BJ (cell line): ENCODE results near the gene RETREG1. TPM values are rescaled to one million over a fixed set of nuclear protein-coding genes. Genes with fewer than 3 reads are reported as not detected.

Source experiments
- CTCF ChIA-PET: fragments of 350-600 bp; formaldehyde crosslinking; extraction: SDS; loops from one replicate; lab custom pipeline; 2021; ENCODE audit warnings: antibody characterized with exemption, inconsistent platforms; lab: Yijun Ruan, JAX
- POLR2A ChIA-PET: fragments of 300-600 bp; sonication (Branson Sonifier 250); formaldehyde crosslinking; extraction: SDS; loops from one replicate; lab custom pipeline; 2021; ENCODE audit warnings: antibody characterized with exemption; lab: Charles Lee
- DNase-seq: peaks from one replicate; pipeline ENCODE4 v3.0.0-alpha.2; 2011; ENCODE audit warnings: low read depth
- H3K27me3 ChIP-seq: 2 replicates; pipeline ENCODE4 v1.6.0; 2011; ENCODE audit warnings: low read length; ENCODE audit not compliant: control insufficient read depth, insufficient read depth
- H3K36me3 ChIP-seq: 2 replicates; pipeline ENCODE4 v1.5.1; 2011; ENCODE audit warnings: low read length; ENCODE audit not compliant: control insufficient read depth, insufficient read depth
- H3K4me3 ChIP-seq: 2 replicates; pipeline ENCODE4 v1.5.1; 2011; ENCODE audit warnings: low read depth, mild to moderate bottlenecking, control low read depth, low read length
- polyA plus RNA-seq: library from polyadenylated mRNA; depleted of rRNA; stranded (reverse); fragments of >200 nt; gene quantifications from 2 replicates; pipeline ENCODE4 v1.2.3, GENCODE V29; 2011
- TF ChIP-seq, protein P1 (sequence below): IDR thresholded peaks from 2 replicates; pipeline ENCODE4 v1.5.1; 2011; ENCODE audit warnings: low read depth, mild to moderate bottlenecking, control low read depth, inconsistent platforms, low read length, moderate library complexity; ENCODE audit not compliant: insufficient read depth

Gene RETREG1
- polyA plus RNA-seq, 1 experiment = 0.04 TPM

GRCh38 chr5:16625096-16625495, 8.3 kb upstream of the RETREG1 start:
- ChIA-PET POLR2A (no interaction called here), CTCF (interaction anchor here (1.2 kb wide), 1 partner anchor 14 kb away, joined by 3 read pairs; no protein-coding TSS in a partner anchor)
- no peak for DNase-seq
- Histone ChIP-seq H3K36me3 (no peaks in the 10 kb centered on the region), H3K27me3 (peaks cover 3% of the 10 kb centered on the region; the same call in 1 of the 2 replicates), H3K4me3 (no peak overlapping the region)
- TF ChIP-seq, protein P1, sequence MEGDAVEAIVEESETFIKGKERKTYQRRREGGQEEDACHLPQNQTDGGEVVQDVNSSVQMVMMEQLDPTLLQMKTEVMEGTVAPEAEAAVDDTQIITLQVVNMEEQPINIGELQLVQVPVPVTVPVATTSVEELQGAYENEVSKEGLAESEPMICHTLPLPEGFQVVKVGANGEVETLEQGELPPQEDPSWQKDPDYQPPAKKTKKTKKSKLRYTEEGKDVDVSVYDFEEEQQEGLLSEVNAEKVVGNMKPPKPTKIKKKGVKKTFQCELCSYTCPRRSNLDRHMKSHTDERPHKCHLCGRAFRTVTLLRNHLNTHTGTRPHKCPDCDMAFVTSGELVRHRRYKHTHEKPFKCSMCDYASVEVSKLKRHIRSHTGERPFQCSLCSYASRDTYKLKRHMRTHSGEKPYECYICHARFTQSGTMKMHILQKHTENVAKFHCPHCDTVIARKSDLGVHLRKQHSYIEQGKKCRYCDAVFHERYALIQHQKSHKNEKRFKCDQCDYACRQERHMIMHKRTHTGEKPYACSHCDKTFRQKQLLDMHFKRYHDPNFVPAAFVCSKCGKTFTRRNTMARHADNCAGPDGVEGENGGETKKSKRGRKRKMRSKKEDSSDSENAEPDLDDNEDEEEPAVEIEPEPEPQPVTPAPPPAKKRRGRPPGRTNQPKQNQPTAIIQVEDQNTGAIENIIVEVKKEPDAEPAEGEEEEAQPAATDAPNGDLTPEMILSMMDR = no peak

- H3K27me3 ChIP-seq = peaks cover 19% of the 10 kb centered on the region
- TF ChIP-seq, protein P1 = no peak
Measured at GRCh38 chr5:16619136-16619535, 2.3 kb upstream of the RETREG1 start.

DNA sequence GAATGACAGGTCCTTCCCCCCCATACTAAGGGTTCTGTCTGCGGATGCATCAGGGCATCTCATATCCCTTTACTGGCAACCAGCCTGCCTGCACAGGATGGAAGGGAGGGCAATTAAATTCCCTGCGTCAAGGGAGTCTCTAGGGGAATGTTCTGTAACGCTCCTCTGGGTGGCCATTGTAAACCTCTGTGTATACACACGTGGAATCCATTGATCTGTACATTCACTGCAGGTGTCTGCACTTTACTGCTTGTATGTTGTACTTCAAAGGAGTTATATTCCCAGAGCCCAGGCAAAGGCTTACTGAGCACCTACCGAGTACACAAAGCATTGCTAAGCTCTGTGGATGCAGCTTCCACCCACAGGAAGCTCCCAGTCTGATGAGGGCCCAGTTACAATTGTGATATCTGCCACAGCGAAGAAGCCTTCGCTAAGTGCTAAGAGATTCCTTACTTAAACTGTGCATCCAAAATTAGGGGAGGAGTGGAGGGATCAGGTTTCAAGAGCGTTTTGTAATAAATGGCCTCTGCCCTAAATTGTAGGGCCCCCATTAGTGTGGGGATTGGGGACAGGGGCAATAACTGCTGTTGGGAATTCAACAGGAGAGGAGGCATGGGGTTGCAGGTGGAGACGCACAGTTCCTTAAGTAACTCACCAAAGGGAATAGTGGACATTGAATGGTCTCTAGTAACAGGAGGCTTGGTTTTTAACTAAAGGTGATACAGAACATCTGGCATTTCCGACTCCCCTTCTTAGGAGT, 1.5 kb upstream of the RETREG1 start:
- ChIA-PET POLR2A (no interaction called here), CTCF (no interaction called here)
- Histone ChIP-seq H3K27me3 (peaks cover 19% of the 10 kb centered on the region), H3K4me3 (no peak overlapping the region), H3K36me3 (no peaks in the 10 kb centered on the region)
- TF ChIP-seq, protein P1 = no peak
- DNase-seq = no peak

More at GRCh38 chr5:16619136-16619535, 2.3 kb upstream of the RETREG1 start:
- ChIA-PET POLR2A (no interaction called here), CTCF (no interaction called here)
- DNase-seq = no peak
- Histone ChIP-seq H3K4me3 (no peak overlapping the region), H3K36me3 (no peaks in the 10 kb centered on the region)

DNA sequence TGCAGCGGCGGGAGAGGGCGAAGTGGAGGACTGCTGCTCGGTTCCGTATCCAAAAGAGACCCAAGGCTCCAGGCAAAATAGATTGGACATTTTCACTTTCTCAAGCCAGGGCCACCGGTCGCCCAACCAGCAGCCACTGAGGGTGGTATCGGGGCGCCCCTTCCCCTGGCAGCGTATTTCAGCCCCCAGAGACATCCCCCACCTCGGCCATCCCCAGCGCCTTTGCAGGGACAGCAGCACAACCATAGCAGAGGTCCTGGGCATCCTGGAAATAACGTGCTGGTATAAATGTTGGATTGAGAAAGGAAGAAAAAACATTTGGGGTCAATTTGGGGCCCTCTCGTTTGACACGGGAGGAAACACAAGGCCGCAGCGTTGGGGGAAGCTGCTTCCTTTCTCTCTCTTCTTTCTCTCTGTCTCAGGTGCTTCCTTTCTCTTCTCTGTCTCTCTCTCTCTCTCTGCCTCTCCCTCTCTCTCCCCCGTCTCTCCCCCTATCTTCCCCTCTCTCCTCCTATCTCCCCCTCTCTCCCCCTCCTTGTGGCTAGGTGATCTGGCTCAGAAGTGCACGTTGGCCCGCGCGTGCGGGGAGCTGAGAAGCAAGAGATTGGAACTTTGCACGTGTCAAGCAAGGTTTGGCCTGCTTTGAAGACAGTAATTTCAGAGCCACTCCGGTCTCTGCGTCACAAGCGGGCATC, 624 bp upstream of the RETREG1 start:
- CTCF ChIA-PET = interaction anchor here (1.1 to 1.2 kb wide), 2 partner anchors 9 to 23 kb away, joined by 3 read pairs; no protein-coding TSS in a partner anchor
- no peak for DNase-seq
- POLR2A ChIA-PET = no interaction called here
- peaks cover 19% of the 10 kb centered on the region for H3K27me3 ChIP-seq
- TF ChIP-seq, protein P1 = no peak
- H3K4me3 ChIP-seq = peak overlapping the region; percentile 46
- no peaks in the 10 kb centered on the region for H3K36me3 ChIP-seq
